ENCODE results near the gene TMEM200B.
"Not testable (repeated sequence)": the region's sequence is repeated elsewhere in the genome, so short reads cannot be mapped to it uniquely, and the experiment has no call there.

TMEM200B gene

GRCh38 chr1:29133861-29134694, 10.4 kb upstream of the TMEM200B start:
- FAIRE-seq, result no peak

GRCh38 chr1:29131056-29131455, 7.4 kb upstream of the TMEM200B start:
- not testable (repeated sequence) for FAIRE-seq

GRCh38 chr1:29129916-29130315, 6.2 kb upstream of the TMEM200B start:
- no peak for FAIRE-seq

GRCh38 chr1:29128739-29129138, 5.0 kb upstream of the TMEM200B start:
- FAIRE-seq, result no peak

- FAIRE-seq, result no peak
Measured at GRCh38 chr1:29126198-29126597, 2.5 kb upstream of the TMEM200B start.

- FAIRE-seq, result no peak
Measured at GRCh38 chr1:29125788-29126187, 2.1 kb upstream of the TMEM200B start.

- FAIRE-seq, result no peak
Measured at GRCh38 chr1:29125237-29125641, 1.5 kb upstream of the TMEM200B start.

- FAIRE-seq, result no peak
Measured at GRCh38 chr1:29124366-29125236, 898 bp upstream of the TMEM200B start.

- FAIRE-seq, result no peak
Measured at GRCh38 chr1:29123053-29123886, 433 bp downstream of the TMEM200B start.

- no peak for FAIRE-seq
Measured at GRCh38 chr1:29122682-29123052, 1.0 kb downstream of the TMEM200B start.

- no peak for FAIRE-seq
Measured at GRCh38 chr1:29121936-29122681, 1.6 kb downstream of the TMEM200B start.

GRCh38 chr1:29121516-29121935, 2.2 kb downstream of the TMEM200B start:
- no peak for FAIRE-seq

GRCh38 chr1:29120947-29121485, 2.7 kb downstream of the TMEM200B start:
- no peak for FAIRE-seq

GRCh38 chr1:29120367-29120766, 3.3 kb downstream of the TMEM200B start:
- no peak for FAIRE-seq

GRCh38 chr1:29119121-29119929, 4.4 kb downstream of the TMEM200B start:
- no peak for FAIRE-seq

- no peak for FAIRE-seq
Measured at GRCh38 chr1:29117381-29117780, 6.3 kb downstream of the TMEM200B start.

- FAIRE-seq, result no peak
Measured at GRCh38 chr1:29114654-29115053, 9.0 kb downstream of the TMEM200B start.

- FAIRE-seq, result no peak
Measured at GRCh38 chr1:29113413-29114117, 10.1 kb downstream of the TMEM200B start.

GRCh38 chr1:29112705-29113412, 10.8 kb downstream of the TMEM200B start:
- no peak for FAIRE-seq

- FAIRE-seq, result not testable (repeated sequence)
Measured at GRCh38 chr1:29108041-29108440, 15.7 kb downstream of the TMEM200B start.

All from islet of Langerhans (tissue), 1 donor.